Astrocyte of the cerebellum (primary cell): ENCODE data around the gene RAB28.

Experiments used
- DNase-seq: peaks from one replicate; pipeline ENCODE4 v3.0.0-alpha.2; 2011; ENCODE audit warnings: low read depth
- H3K4me3 ChIP-seq: 2 replicates; pipeline ENCODE4 v1.5.1; 2011; ENCODE audit warnings: mild to moderate bottlenecking, low read depth, low read length, moderate library complexity
- CTCF ChIP-seq: IDR thresholded peaks from 2 replicates; pipeline ENCODE4 v1.5.1; 2012; ENCODE audit warnings: low read length, low read depth, moderate library complexity, mild to moderate bottlenecking; ENCODE audit errors: missing control alignments
- in situ Hi-C: cut with HindIII; loops from 2 replicates; pipeline ENCODE4 v1.10.0; 2017; ENCODE audit warnings: low sequenced_read_pairs

RAB28 gene

GRCh38 chr4:13522282-13523104, 38.4 kb upstream of the RAB28 start:
- in situ Hi-C loops = no loop called here
- no peak for TF ChIP-seq CTCF
- DNase-seq = no peak
- H3K4me3 ChIP-seq = no peak overlapping the region

- no peak for DNase-seq
- TF ChIP-seq CTCF = no peak
- in situ Hi-C loops = no loop called here
- H3K4me3 ChIP-seq = no peak overlapping the region
Measured at GRCh38 chr4:13521047-13521446, 36.9 kb upstream of the RAB28 start.

GRCh38 chr4:13516315-13516860, 32.2 kb upstream of the RAB28 start:
- in situ Hi-C loops = no loop called here
- no peak overlapping the region for H3K4me3 ChIP-seq
- no peak for DNase-seq
- no peak for TF ChIP-seq CTCF

- no peak for TF ChIP-seq CTCF
- no peak for DNase-seq
- no peak overlapping the region for H3K4me3 ChIP-seq
- in situ Hi-C loops = no loop called here
Measured at GRCh38 chr4:13515268-13515667, 31.1 kb upstream of the RAB28 start.

GRCh38 chr4:13514722-13515121, 30.6 kb upstream of the RAB28 start:
- in situ Hi-C loops = no loop called here
- DNase-seq = no peak
- no peak overlapping the region for H3K4me3 ChIP-seq
- no peak for TF ChIP-seq CTCF

- no peak overlapping the region for H3K4me3 ChIP-seq
- no peak for DNase-seq
- in situ Hi-C loops = no loop called here
- no peak for TF ChIP-seq CTCF
Measured at GRCh38 chr4:13511101-13511500, 27.0 kb upstream of the RAB28 start.
